Epithelial cell of proximal tubule (primary cell): Measurements from ENCODE around the gene ADAM19. TPM values are rescaled to one million over a fixed set of nuclear protein-coding genes. Genes with fewer than 3 reads are reported as not detected.
A peak's percentile ranks its signal among the peaks of the same experiment; 100 is the strongest.

Experiments used
- DNase-seq: peaks from one replicate; pipeline ENCODE4 v3.0.0-alpha.2; 2011; ENCODE audit warnings: low read depth
- H3K4me3 ChIP-seq: 2 replicates; pipeline ENCODE4 v1.5.1; 2011; ENCODE audit warnings: low read depth, mild to moderate bottlenecking, low read length
- total RNA-seq: library from RNA; depleted of rRNA; stranded (reverse); fragments of >200 nt; gene quantifications from 2 replicates; pipeline ENCODE4 v1.2.3, GENCODE V29; 2015
- TF ChIP-seq, protein P1 (sequence below): conservative IDR thresholded peaks from 2 replicates; pipeline ENCODE4 v1.5.1; 2012; ENCODE audit warnings: low read depth, mild to moderate bottlenecking, low read length

Gene ADAM19
- total RNA-seq, 1 donor from 2014 or later, result 19.3 TPM

- TF ChIP-seq, protein P1, sequence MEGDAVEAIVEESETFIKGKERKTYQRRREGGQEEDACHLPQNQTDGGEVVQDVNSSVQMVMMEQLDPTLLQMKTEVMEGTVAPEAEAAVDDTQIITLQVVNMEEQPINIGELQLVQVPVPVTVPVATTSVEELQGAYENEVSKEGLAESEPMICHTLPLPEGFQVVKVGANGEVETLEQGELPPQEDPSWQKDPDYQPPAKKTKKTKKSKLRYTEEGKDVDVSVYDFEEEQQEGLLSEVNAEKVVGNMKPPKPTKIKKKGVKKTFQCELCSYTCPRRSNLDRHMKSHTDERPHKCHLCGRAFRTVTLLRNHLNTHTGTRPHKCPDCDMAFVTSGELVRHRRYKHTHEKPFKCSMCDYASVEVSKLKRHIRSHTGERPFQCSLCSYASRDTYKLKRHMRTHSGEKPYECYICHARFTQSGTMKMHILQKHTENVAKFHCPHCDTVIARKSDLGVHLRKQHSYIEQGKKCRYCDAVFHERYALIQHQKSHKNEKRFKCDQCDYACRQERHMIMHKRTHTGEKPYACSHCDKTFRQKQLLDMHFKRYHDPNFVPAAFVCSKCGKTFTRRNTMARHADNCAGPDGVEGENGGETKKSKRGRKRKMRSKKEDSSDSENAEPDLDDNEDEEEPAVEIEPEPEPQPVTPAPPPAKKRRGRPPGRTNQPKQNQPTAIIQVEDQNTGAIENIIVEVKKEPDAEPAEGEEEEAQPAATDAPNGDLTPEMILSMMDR, result no peak
- no peak overlapping the region for H3K4me3 ChIP-seq
- DNase-seq, result no peak
These were observed 56.6 kb downstream of the ADAM19 start for GRCh38 chr5:157518963-157519362.

DNA sequence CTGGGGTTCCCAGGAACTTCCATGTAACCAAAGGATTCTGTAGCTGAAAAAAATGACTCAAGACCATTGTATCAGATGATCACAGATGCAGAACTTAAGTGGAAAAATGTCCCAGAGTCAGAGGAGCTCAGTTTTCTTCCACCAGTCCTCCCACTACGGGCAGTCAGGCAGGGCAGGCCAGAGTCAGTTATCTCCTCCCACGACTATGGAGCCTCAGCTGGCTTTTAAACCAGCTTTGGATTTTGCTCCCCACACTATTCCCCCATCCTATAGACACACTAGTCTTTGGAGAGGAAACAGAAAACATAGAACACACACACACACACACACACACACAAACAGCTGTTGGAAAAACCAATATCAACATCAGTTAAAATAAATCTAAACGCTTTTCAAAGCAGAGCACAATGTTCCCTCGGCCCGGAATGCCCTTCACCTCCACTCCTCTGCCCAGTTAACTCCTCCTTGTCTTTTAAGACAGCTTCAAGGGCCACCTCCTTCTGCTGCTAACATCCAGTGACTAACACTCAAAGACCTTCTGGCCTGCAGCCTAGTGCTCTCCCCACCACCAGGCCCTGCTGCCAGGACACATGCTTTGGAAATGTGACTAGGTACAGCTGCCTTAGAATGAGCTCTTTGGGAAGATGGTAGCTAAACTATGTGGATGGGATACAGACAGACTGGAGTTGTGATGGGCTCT, 58.8 kb downstream of the ADAM19 start:
- no peak overlapping the region for H3K4me3 ChIP-seq
- DNase-seq, result peak; percentile 52
- TF ChIP-seq, protein P1, result no peak

DNA sequence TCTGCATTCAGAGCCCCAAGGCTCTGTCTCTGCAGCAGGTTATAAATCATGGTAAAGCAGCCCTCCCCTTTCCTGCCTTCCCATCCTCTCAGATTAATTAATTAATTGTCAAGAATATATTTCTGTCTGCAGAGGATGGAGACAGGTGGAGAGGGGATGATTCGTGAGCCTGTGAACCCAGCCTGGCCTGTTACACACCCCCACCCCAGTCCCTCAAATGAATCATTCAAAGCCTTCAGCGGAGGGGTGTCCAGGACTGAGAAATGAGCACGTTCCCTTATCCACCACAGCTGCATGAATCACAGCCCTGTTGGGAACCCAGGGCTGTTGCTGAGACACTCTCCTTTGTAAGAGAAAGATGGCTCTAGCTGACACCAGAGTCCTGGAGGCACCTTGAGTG, 59.6 kb downstream of the ADAM19 start:
- no peak for DNase-seq
- TF ChIP-seq, protein P1, result no peak
- H3K4me3 ChIP-seq, result no peak overlapping the region

- no peak for DNase-seq
- TF ChIP-seq, protein P1, result no peak
- no peak overlapping the region for H3K4me3 ChIP-seq
These were observed 60.6 kb downstream of the ADAM19 start for GRCh38 chr5:157514974-157515373.

- TF ChIP-seq, protein P1, result no peak
- DNase-seq, result no peak
- no peak overlapping the region for H3K4me3 ChIP-seq
These were observed 62.4 kb downstream of the ADAM19 start for GRCh38 chr5:157513182-157513581.

DNA sequence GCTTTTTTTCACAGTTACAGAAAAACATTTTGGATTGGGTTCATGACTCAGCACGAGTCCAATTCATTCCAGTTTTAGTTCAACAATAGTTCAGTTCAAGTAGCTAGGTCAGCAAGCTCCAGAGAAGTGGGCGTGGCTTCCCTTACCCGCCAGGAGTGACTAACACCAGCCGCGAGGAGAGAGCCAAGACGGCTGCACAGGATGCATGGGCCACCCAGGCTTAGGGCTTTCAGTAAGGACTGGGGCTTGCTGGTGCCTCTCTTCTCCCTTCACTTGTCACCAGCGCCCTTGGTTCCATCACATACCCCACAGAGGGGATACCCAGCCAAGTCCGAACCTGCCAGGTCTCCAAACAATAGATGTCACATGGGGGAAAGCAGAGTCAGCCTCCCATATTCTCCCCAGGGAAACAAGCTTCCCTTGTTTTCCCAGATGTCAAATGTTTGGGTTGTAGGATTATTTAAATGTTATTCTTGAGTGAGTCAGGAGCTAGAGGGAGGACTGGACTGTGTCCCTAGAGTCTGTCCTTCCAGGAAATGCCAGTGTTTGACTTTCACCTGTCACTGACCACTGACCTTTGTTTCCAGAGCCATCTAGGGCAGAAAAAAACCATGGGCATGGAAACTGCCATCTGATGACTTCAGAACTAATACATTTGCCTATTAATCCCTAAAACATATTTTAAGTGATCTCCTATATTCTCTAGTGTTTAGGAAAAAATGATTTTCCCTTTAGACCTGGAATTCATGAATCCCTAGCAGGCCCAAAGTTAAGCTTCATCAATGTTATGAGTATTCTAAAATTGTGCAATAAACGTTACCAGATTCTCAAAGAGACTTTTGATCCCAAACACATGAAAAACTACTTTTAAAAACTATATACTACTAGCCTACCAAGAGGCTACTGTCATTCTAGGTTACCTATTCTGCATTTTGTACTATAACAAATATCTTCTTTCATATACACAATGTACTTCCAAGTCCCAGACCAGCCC, 63.6 kb downstream of the ADAM19 start:
- TF ChIP-seq, protein P1, result no peak
- no peak overlapping the region for H3K4me3 ChIP-seq
- DNase-seq, result peak; percentile 47
